ENCODE results near the gene CCT4. TPM values are rescaled to one million over a fixed set of nuclear protein-coding genes. Genes with fewer than 3 reads are reported as not detected.

CCT4 gene
- total RNA-seq, 1 experiment from 2014 or later: 345 TPM

DNA sequence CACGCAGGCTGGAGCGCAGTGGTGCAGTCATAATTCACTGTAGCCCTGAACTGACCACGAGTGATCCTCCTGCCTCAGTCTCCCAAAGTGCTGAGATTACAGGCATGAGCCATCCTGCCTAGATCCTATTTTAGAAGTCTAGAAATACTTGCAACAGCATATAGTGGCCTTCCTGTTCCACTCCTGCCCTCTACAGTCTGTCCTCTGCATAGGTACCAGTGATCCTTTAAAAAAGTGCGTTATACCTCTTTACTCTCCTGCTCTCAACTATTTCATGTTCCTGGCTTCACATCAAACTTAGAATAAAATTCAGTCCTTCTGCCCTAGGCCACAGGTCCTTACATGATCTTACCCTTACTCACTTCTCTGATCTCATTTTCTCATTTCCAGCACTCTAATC, 23.1 kb upstream of the CCT4 start:
- POLR2A ChIA-PET: no interaction called here
- DNase-seq (ENCODE audit: low spot score): no peak
- no peaks in the 10 kb centered on the region for H3K36me3 Mint-ChIP-seq
- peak; percentile 82 for ATAC-seq
- CTCF ChIA-PET: no interaction called here
- H3K4me1 Mint-ChIP-seq: no peaks in the 10 kb centered on the region
- no peaks in the 10 kb centered on the region for H3K9me3 Mint-ChIP-seq
- H3K4me3 Mint-ChIP-seq: no peak overlapping the region
- no peak overlapping the region; the same call in 1 of the 2 replicates for H3K27ac Mint-ChIP-seq
- TF ChIP-seq OVOL2 (CRISPR knock-in tag; IDR thresholded peaks at IDR 0.05; ENCODE audit: borderline replicate concordance): no peak
- TF ChIP-seq TEAD4 (CRISPR knock-in tag; IDR thresholded peaks at IDR 0.05): no peak
- TF ChIP-seq, protein P1, sequence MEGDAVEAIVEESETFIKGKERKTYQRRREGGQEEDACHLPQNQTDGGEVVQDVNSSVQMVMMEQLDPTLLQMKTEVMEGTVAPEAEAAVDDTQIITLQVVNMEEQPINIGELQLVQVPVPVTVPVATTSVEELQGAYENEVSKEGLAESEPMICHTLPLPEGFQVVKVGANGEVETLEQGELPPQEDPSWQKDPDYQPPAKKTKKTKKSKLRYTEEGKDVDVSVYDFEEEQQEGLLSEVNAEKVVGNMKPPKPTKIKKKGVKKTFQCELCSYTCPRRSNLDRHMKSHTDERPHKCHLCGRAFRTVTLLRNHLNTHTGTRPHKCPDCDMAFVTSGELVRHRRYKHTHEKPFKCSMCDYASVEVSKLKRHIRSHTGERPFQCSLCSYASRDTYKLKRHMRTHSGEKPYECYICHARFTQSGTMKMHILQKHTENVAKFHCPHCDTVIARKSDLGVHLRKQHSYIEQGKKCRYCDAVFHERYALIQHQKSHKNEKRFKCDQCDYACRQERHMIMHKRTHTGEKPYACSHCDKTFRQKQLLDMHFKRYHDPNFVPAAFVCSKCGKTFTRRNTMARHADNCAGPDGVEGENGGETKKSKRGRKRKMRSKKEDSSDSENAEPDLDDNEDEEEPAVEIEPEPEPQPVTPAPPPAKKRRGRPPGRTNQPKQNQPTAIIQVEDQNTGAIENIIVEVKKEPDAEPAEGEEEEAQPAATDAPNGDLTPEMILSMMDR (IDR thresholded peaks at IDR 0.05): peak; percentile 25; the same call in 1 of the 2 replicates
- TF ChIP-seq, protein P2, sequence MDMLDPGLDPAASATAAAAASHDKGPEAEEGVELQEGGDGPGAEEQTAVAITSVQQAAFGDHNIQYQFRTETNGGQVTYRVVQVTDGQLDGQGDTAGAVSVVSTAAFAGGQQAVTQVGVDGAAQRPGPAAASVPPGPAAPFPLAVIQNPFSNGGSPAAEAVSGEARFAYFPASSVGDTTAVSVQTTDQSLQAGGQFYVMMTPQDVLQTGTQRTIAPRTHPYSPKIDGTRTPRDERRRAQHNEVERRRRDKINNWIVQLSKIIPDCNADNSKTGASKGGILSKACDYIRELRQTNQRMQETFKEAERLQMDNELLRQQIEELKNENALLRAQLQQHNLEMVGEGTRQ (CRISPR knock-in tag; IDR thresholded peaks at IDR 0.05): no peak
- no peaks in the 10 kb centered on the region for H3K27me3 Mint-ChIP-seq (ENCODE audit: low read depth)

DNA sequence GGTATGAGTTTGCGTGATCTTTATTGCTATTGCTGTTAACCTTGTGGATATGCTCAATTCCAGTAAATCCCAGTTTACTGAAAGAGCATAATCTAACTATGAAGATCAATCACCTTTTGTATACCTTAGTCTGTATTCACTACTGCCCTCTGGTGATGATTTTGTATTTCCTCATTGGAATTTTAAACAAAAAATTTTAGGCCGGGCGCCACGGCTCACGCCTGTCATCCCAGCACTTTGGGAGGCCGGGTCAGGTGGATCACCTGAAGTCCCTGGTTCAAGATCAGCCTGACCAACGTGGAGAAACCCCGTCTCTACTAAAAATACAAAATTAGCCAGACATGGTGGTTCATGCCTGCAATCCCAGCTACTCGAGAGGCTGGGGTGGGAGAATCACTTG, 22.1 kb upstream of the CCT4 start:
- CTCF ChIA-PET: interaction anchor here (0.9 kb wide), 1 partner anchor 8 kb away, joined by 3 read pairs; no protein-coding TSS in a partner anchor
- ATAC-seq: no peak
- Mint-ChIP-seq H3K27ac (no peak overlapping the region), H3K27me3 (ENCODE audit: low read depth) (no peaks in the 10 kb centered on the region), H3K36me3 (no peaks in the 10 kb centered on the region), H3K4me1 (peaks cover 2% of the 10 kb centered on the region; the same call in 1 of the 2 replicates), H3K9me3 (no peaks in the 10 kb centered on the region), H3K4me3 (no peak overlapping the region)
- TF ChIP-seq, protein P3, sequence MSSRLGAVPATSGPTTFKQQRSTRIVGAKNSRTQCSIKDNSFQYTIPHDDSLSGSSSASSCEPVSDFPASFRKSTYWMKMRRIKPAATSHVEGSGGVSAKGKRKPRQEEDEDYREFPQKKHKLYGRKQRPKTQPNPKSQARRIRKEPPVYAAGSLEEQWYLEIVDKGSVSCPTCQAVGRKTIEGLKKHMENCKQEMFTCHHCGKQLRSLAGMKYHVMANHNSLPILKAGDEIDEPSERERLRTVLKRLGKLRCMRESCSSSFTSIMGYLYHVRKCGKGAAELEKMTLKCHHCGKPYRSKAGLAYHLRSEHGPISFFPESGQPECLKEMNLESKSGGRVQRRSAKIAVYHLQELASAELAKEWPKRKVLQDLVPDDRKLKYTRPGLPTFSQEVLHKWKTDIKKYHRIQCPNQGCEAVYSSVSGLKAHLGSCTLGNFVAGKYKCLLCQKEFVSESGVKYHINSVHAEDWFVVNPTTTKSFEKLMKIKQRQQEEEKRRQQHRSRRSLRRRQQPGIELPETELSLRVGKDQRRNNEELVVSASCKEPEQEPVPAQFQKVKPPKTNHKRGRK (CRISPR knock-in tag; IDR thresholded peaks at IDR 0.05; ENCODE audit: borderline replicate concordance): no peak
- no peak for TF ChIP-seq SP1 (CRISPR knock-in tag; conservative IDR thresholded peaks at IDR 0.05)
- TF ChIP-seq, protein P4, sequence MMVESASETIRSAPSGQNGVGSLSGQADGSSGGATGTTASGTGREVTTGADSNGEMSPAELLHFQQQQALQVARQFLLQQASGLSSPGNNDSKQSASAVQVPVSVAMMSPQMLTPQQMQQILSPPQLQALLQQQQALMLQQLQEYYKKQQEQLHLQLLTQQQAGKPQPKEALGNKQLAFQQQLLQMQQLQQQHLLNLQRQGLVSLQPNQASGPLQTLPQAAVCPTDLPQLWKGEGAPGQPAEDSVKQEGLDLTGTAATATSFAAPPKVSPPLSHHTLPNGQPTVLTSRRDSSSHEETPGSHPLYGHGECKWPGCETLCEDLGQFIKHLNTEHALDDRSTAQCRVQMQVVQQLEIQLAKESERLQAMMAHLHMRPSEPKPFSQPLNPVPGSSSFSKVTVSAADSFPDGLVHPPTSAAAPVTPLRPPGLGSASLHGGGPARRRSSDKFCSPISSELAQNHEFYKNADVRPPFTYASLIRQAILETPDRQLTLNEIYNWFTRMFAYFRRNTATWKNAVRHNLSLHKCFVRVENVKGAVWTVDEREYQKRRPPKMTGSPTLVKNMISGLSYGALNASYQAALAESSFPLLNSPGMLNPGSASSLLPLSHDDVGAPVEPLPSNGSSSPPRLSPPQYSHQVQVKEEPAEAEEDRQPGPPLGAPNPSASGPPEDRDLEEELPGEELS (CRISPR knock-in tag; IDR thresholded peaks at IDR 0.05): no peak
- no peak for TF ChIP-seq ZNF232 (CRISPR knock-in tag; IDR thresholded peaks at IDR 0.05)
- TF ChIP-seq RELA (CRISPR knock-in tag; IDR thresholded peaks at IDR 0.05; ENCODE audit: borderline replicate concordance): no peak
- TF ChIP-seq GTF2I (CRISPR knock-in tag; conservative IDR thresholded peaks at IDR 0.05): no peak
- TF ChIP-seq, protein P5, sequence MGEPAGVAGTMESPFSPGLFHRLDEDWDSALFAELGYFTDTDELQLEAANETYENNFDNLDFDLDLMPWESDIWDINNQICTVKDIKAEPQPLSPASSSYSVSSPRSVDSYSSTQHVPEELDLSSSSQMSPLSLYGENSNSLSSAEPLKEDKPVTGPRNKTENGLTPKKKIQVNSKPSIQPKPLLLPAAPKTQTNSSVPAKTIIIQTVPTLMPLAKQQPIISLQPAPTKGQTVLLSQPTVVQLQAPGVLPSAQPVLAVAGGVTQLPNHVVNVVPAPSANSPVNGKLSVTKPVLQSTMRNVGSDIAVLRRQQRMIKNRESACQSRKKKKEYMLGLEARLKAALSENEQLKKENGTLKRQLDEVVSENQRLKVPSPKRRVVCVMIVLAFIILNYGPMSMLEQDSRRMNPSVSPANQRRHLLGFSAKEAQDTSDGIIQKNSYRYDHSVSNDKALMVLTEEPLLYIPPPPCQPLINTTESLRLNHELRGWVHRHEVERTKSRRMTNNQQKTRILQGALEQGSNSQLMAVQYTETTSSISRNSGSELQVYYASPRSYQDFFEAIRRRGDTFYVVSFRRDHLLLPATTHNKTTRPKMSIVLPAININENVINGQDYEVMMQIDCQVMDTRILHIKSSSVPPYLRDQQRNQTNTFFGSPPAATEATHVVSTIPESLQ (CRISPR knock-in tag; IDR thresholded peaks at IDR 0.05): no peak
- no peak for TF ChIP-seq NFYB (CRISPR knock-in tag; conservative IDR thresholded peaks at IDR 0.05; ENCODE audit: low read depth)
- TF ChIP-seq NFATC4 (CRISPR knock-in tag; IDR thresholded peaks at IDR 0.05): no peak
- TF ChIP-seq TCF7 (CRISPR knock-in tag; IDR thresholded peaks at IDR 0.05; ENCODE audit: low read depth): no peak
- DNase-seq (ENCODE audit: low spot score): no peak
- POLR2A ChIA-PET: no interaction called here

DNA sequence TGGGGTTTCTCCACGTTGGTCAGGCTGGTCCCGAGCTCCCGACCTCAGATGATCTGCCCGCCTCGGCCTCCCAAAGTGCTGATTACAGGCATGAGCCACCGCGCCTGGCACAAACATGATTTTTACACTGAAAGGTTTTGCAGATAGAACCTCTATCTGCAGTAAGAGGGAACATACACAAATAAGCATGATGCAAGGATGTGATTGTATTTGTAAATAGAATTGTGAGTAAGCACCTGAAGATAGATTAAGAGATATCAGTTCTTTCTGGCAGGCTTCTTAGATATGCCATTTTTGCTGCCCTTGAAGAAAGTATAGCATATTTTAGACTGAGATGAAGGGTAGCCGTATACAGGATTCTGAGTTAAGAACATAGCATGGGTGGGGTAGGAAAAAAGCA, 20.7 kb upstream of the CCT4 start:
- CTCF ChIA-PET: no interaction called here
- H3K27me3 Mint-ChIP-seq (ENCODE audit: low read depth): no peaks in the 10 kb centered on the region
- TF ChIP-seq ATF1 (CRISPR knock-in tag; IDR thresholded peaks at IDR 0.05) (no peak), NFATC4 (CRISPR knock-in tag; IDR thresholded peaks at IDR 0.05) (no peak), GABPB1 (CRISPR knock-in tag; IDR thresholded peaks at IDR 0.05) (no peak), RORB (CRISPR knock-in tag; IDR thresholded peaks at IDR 0.05) (no peak)
- TF ChIP-seq, protein P6, sequence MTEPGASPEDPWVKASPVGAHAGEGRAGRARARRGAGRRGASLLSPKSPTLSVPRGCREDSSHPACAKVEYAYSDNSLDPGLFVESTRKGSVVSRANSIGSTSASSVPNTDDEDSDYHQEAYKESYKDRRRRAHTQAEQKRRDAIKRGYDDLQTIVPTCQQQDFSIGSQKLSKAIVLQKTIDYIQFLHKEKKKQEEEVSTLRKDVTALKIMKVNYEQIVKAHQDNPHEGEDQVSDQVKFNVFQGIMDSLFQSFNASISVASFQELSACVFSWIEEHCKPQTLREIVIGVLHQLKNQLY (CRISPR knock-in tag; IDR thresholded peaks at IDR 0.05): no peak
- TF ChIP-seq, protein P7, sequence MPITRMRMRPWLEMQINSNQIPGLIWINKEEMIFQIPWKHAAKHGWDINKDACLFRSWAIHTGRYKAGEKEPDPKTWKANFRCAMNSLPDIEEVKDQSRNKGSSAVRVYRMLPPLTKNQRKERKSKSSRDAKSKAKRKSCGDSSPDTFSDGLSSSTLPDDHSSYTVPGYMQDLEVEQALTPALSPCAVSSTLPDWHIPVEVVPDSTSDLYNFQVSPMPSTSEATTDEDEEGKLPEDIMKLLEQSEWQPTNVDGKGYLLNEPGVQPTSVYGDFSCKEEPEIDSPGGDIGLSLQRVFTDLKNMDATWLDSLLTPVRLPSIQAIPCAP (CRISPR knock-in tag; IDR thresholded peaks at IDR 0.05): no peak
- TF ChIP-seq, protein P8, sequence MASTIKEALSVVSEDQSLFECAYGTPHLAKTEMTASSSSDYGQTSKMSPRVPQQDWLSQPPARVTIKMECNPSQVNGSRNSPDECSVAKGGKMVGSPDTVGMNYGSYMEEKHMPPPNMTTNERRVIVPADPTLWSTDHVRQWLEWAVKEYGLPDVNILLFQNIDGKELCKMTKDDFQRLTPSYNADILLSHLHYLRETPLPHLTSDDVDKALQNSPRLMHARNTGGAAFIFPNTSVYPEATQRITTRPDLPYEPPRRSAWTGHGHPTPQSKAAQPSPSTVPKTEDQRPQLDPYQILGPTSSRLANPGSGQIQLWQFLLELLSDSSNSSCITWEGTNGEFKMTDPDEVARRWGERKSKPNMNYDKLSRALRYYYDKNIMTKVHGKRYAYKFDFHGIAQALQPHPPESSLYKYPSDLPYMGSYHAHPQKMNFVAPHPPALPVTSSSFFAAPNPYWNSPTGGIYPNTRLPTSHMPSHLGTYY (CRISPR knock-in tag; IDR thresholded peaks at IDR 0.05): no peak

More for the DNA sequence above, 20.7 kb upstream of the CCT4 start:
- Mint-ChIP-seq H3K27ac (no peak overlapping the region), H3K9me3 (no peaks in the 10 kb centered on the region), H3K36me3 (no peaks in the 10 kb centered on the region), H3K4me1 (peaks cover 4% of the 10 kb centered on the region; the same call in 1 of the 2 replicates), H3K4me3 (no peak overlapping the region)
- ATAC-seq (no peak), DNase-seq (ENCODE audit: low spot score) (no peak)
- POLR2A ChIA-PET: no interaction called here

Data from WTC11 (cell line).